ENCODE results near the gene AFG3L2. TPM values are rescaled to one million over a fixed set of nuclear protein-coding genes. Genes with fewer than 3 reads are reported as not detected.

The AFG3L2 gene
- total and polyA plus RNA-seq, 2 experiments from 2014 or later = 44.1 to 60.8 TPM

GRCh38 chr18:12317664-12318333 lies 59.2 kb downstream of the AFG3L2 start:
- Histone ChIP-seq H4K20me1 (ENCODE audit: insufficient read depth, poor library complexity, severe bottlenecking) (no peaks in the 10 kb centered on the region), H3K4me1 (ENCODE audit: insufficient read depth) (no peaks in the 10 kb centered on the region), H3K9me2 (replicated peaks; ENCODE audit: insufficient read depth) (no peaks in the 10 kb centered on the region), H3K27me3 (no peaks in the 10 kb centered on the region), H3K36me3 (replicated peaks; ENCODE audit: insufficient read depth, low read depth) (no peaks in the 10 kb centered on the region), H3K27ac (no peak overlapping the region), H3K79me2 (no peaks in the 10 kb centered on the region), H3K4me3 (no peak overlapping the region), H2AFZ (no peak overlapping the region), H3K4me2 (no peak overlapping the region), H3K9me3 (ENCODE audit: low read depth) (no peaks in the 10 kb centered on the region)
- TF ChIP-seq EZH2phosphoT487 (IDR thresholded peaks at IDR 0.05; ENCODE audit: low read depth, severe bottlenecking, unreplicated experiment) = no peak
- WGBS (ENCODE audit: low lambda C conversion rate, missing lambda C conversion rate) = 89% methylated on average over 6 of the region's 6 CpGs
- no peak for DNase-seq (ENCODE audit: low spot score)

- H3K27ac ChIP-seq = peak overlapping the region; percentile 23
- no peaks in the 10 kb centered on the region for H3K27me3 ChIP-seq
- H3K36me3 ChIP-seq (replicated peaks; ENCODE audit: insufficient read depth, low read depth) = no peaks in the 10 kb centered on the region
- peaks cover 9% of the 10 kb centered on the region for H3K9me3 ChIP-seq (ENCODE audit: low read depth)
- no peak for TF ChIP-seq CTCF (IDR thresholded peaks at IDR 0.05; ENCODE audit: poor library complexity)
- no peak for TF ChIP-seq EZH2 (IDR thresholded peaks at IDR 0.05; ENCODE audit: borderline replicate concordance)
- no peak for TF ChIP-seq EZH2phosphoT487 (IDR thresholded peaks at IDR 0.05; ENCODE audit: low read depth, severe bottlenecking, unreplicated experiment)
- no peak overlapping the region for H3K4me3 ChIP-seq
- no peak overlapping the region for H3K4me2 ChIP-seq
- H2AFZ ChIP-seq = no peak overlapping the region
- peaks cover 4% of the 10 kb centered on the region for H3K79me2 ChIP-seq
- no peak for DNase-seq (ENCODE audit: low spot score)
- WGBS (ENCODE audit: low lambda C conversion rate, missing lambda C conversion rate) = 84% methylated on average over 5 of the region's 5 CpGs
- H4K20me1 ChIP-seq (ENCODE audit: insufficient read depth, poor library complexity, severe bottlenecking) = no peaks in the 10 kb centered on the region
- H3K4me1 ChIP-seq (ENCODE audit: insufficient read depth) = no peaks in the 10 kb centered on the region
- H3K9me2 ChIP-seq (replicated peaks; ENCODE audit: insufficient read depth) = no peaks in the 10 kb centered on the region
Observed at GRCh38 chr18:12315911-12316310, 61.1 kb downstream of the AFG3L2 start.

- H3K4me2 ChIP-seq = no peak overlapping the region
- DNase-seq (ENCODE audit: low spot score) = no peak
Observed at GRCh38 chr18:12315490-12315889, 61.5 kb downstream of the AFG3L2 start.

More at GRCh38 chr18:12315490-12315889, 61.5 kb downstream of the AFG3L2 start:
- peaks cover 9% of the 10 kb centered on the region for H3K79me2 ChIP-seq
- TF ChIP-seq CTCF (IDR thresholded peaks at IDR 0.05; ENCODE audit: poor library complexity) (no peak), EZH2 (IDR thresholded peaks at IDR 0.05; ENCODE audit: borderline replicate concordance) (no peak), EZH2phosphoT487 (IDR thresholded peaks at IDR 0.05; ENCODE audit: low read depth, severe bottlenecking, unreplicated experiment) (no peak)
- peaks cover 9% of the 10 kb centered on the region for H3K9me3 ChIP-seq (ENCODE audit: low read depth)
- H4K20me1 ChIP-seq (ENCODE audit: insufficient read depth, poor library complexity, severe bottlenecking) = no peaks in the 10 kb centered on the region
- no peak overlapping the region for H3K4me3 ChIP-seq
- no peaks in the 10 kb centered on the region for H3K4me1 ChIP-seq (ENCODE audit: insufficient read depth)
- H3K27ac ChIP-seq = no peak overlapping the region
- 76% methylated on average over 10 of the region's 10 CpGs for WGBS (ENCODE audit: low lambda C conversion rate, missing lambda C conversion rate)
- H3K9me2 ChIP-seq (replicated peaks; ENCODE audit: insufficient read depth) = no peaks in the 10 kb centered on the region
- H3K27me3 ChIP-seq = no peaks in the 10 kb centered on the region
- H3K36me3 ChIP-seq (replicated peaks; ENCODE audit: insufficient read depth, low read depth) = no peaks in the 10 kb centered on the region
- no peak overlapping the region for H2AFZ ChIP-seq
